ENCODE results near the gene COL5A2.

The COL5A2 gene

GRCh38 chr2:189092936-189093335, 86.6 kb downstream of the COL5A2 start:
- DNase-seq: no peak

GRCh38 chr2:189091253-189091652, 88.3 kb downstream of the COL5A2 start:
- DNase-seq: no peak

GRCh38 chr2:189088591-189089205, 90.9 kb downstream of the COL5A2 start:
- no peak for DNase-seq

GRCh38 chr2:189086710-189087109, 92.9 kb downstream of the COL5A2 start:
- DNase-seq: no peak

GRCh38 chr2:189086250-189086649, 93.3 kb downstream of the COL5A2 start:
- no peak for DNase-seq

- DNase-seq: no peak
Observed at GRCh38 chr2:189083606-189084005, 96.0 kb downstream of the COL5A2 start.

- DNase-seq: no peak
Observed at GRCh38 chr2:189083106-189083505, 96.5 kb downstream of the COL5A2 start.

GRCh38 chr2:189082376-189082975, 97.1 kb downstream of the COL5A2 start:
- DNase-seq: no peak

GRCh38 chr2:189076572-189076971, 103.0 kb downstream of the COL5A2 start:
- DNase-seq: no peak

GRCh38 chr2:189076120-189076519, 103.4 kb downstream of the COL5A2 start:
- DNase-seq: no peak

- DNase-seq: no peak
Observed at GRCh38 chr2:189074506-189074905, 105.1 kb downstream of the COL5A2 start.

- no peak for DNase-seq
Observed at GRCh38 chr2:189072036-189072435, 107.5 kb downstream of the COL5A2 start.

GRCh38 chr2:189069855-189070619, 109.5 kb downstream of the COL5A2 start:
- no peak for DNase-seq

GRCh38 chr2:189066037-189066436, 113.5 kb downstream of the COL5A2 start:
- DNase-seq: no peak

- no peak for DNase-seq
Observed at GRCh38 chr2:189060096-189060642, 119.4 kb downstream of the COL5A2 start.

GRCh38 chr2:189057316-189057715, 122.2 kb downstream of the COL5A2 start:
- DNase-seq: no peak

- no peak for DNase-seq
Observed at GRCh38 chr2:189056200-189057106, 123.1 kb downstream of the COL5A2 start.

- DNase-seq: no peak
Observed at GRCh38 chr2:189050165-189050712, 129.3 kb downstream of the COL5A2 start.

GRCh38 chr2:189049709-189050164, 129.8 kb downstream of the COL5A2 start:
- DNase-seq: no peak

GRCh38 chr2:189048189-189048588, 131.4 kb downstream of the COL5A2 start:
- no peak for DNase-seq

- no peak for DNase-seq
Observed at GRCh38 chr2:189047171-189047888, 132.2 kb downstream of the COL5A2 start.

GRCh38 chr2:189046320-189046719, 133.2 kb downstream of the COL5A2 start:
- DNase-seq: no peak
